ENCODE data around the gene FHIT.

DNA sequence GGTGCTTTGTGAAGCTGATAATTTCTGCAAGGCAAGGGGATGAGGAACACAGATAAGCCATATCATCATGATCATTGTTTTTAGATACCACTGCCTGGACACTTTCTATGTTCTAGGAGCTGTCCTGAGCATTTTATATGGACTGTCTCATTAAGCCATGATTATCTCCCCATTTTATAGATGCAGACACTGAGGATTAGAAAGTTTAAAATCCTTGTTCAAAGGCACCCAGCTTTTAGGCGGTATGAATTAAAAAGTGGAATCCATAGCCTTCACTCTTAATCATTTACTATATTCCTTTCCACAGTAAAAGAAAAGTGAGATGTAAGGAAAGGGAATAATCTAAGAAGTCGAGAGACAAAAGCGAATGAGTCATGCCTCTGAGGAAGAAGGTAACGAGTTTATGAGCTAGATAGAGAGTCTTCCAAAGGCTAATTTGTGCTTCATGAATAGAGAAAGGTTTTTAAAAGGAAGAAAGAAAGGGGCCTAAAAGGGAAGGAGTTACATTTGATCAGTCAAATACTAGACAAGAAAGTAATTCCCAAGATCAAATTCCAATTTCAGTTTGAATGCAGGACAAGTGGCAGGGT, 856.0 kb downstream of the FHIT start:
- TF ChIP-seq GATA2 (IDR thresholded peaks at IDR 0.05; ENCODE audit: low read depth, low read length) (no peak), GATA3 (IDR thresholded peaks at IDR 0.05; ENCODE audit: low read depth, low read length) (no peak)

All from SH-SY5Y (cell line).